Adipose tissue (tissue), 3 donors: Measurements from ENCODE around the gene PAPPA2. TPM values are rescaled to one million over a fixed set of nuclear protein-coding genes. Genes with fewer than 3 reads are reported as not detected.
"Not testable (repeated sequence)": the region's sequence is repeated elsewhere in the genome, so short reads cannot be mapped to it uniquely, and the experiment has no call there.

Experiments used
- H3K27ac ChIP-seq: one replicate; pipeline ENCODE4 v1.5.1; 2013; ENCODE audit warnings: low read depth, low read length
- WGBS, 3 donors: extraction: QIAGEN DNeasy Blood & Tissue Kit; methylation state at CpG; one replicate each; pipeline ENCODE4 v1.1.7; 2013; 5-methylcytosine and 5-hydroxymethylcytosine counted together
- polyA plus RNA-seq, 3 donors: library from polyadenylated mRNA; stranded (reverse); fragments of 200-250 nt; gene quantifications; one replicate each; pipeline ENCODE4 v1.2.3, GENCODE V29; 2013
- donor health status: healthy with polysubstance abuse.
- donor health status: Bipolar disorder and iron deficiency.
- donor health status: healthy.

The PAPPA2 gene
- under 1 TPM; 0.15 to 0.79 (median 0.61) TPM for polyA plus RNA-seq

GRCh38 chr1:176462674-176463378, at the start of gene PAPPA2:
Gene PAPPA2, plus strand, starts transcription at chr1:176463175. Its CDS starts 93,148 bp downstream, at chr1:176556323.
- 71 to 79% (median 72%) methylated on average over 6 of the region's 6 CpGs for WGBS, 3 donors
- no peak within 1 kb of the TSS for H3K27ac ChIP-seq

- WGBS, 3 donors, result 43 to 54% (median 45%) methylated on average over 6 of the region's 6 CpGs
- no peak overlapping the region for H3K27ac ChIP-seq
Measured at GRCh38 chr1:176416777-176417176, 46.2 kb upstream of the PAPPA2 start.

GRCh38 chr1:176419608-176420007, 43.4 kb upstream of the PAPPA2 start:
- H3K27ac ChIP-seq, result not testable (repeated sequence)
- WGBS, 3 donors, result 62 to 66% (median 63%) methylated on average over 1 of the region's 1 CpG

GRCh38 chr1:176434234-176434633, 28.7 kb upstream of the PAPPA2 start:
- H3K27ac ChIP-seq, result no peak overlapping the region
- 55 to 72% (median 70%) methylated on average over 2 of the region's 2 CpGs for WGBS, 3 donors

GRCh38 chr1:176436251-176436650, 26.7 kb upstream of the PAPPA2 start:
- no peak overlapping the region for H3K27ac ChIP-seq

GRCh38 chr1:176440176-176440575, 22.8 kb upstream of the PAPPA2 start:
- no peak overlapping the region for H3K27ac ChIP-seq
- 63 to 77% (median 77%) methylated on average over 2 of the region's 2 CpGs for WGBS, 3 donors

GRCh38 chr1:176444286-176444685, 18.7 kb upstream of the PAPPA2 start:
- H3K27ac ChIP-seq, result no peak overlapping the region
- 66 to 77% (median 75%) methylated on average over 4 of the region's 4 CpGs for WGBS, 3 donors

GRCh38 chr1:176445402-176445801, 17.6 kb upstream of the PAPPA2 start:
- H3K27ac ChIP-seq, result no peak overlapping the region
- 35 to 67% (median 62%) methylated on average over 2 of the region's 2 CpGs for WGBS, 3 donors

- 66 to 75% (median 73%) methylated on average over 4 of the region's 4 CpGs for WGBS, 3 donors
- no peak overlapping the region for H3K27ac ChIP-seq
Measured at GRCh38 chr1:176448340-176448739, 14.6 kb upstream of the PAPPA2 start.

GRCh38 chr1:176450526-176450925, 12.4 kb upstream of the PAPPA2 start:
- no peak overlapping the region for H3K27ac ChIP-seq
- 50 to 73% (median 63%) methylated on average over 1 of the region's 1 CpG for WGBS, 3 donors

- H3K27ac ChIP-seq, result not testable (repeated sequence)
- 84 to 90% (median 86%) methylated on average over 2 of the region's 2 CpGs for WGBS, 3 donors
Measured at GRCh38 chr1:176451741-176452140, 11.2 kb upstream of the PAPPA2 start.

GRCh38 chr1:176456795-176457194, 6.2 kb upstream of the PAPPA2 start:
- 73 to 83% (median 74%) methylated on average over 8 of the region's 8 CpGs for WGBS, 3 donors
- no peak overlapping the region for H3K27ac ChIP-seq

- WGBS, 3 donors, result 36 to 46% (median 43%) methylated on average over 2 of the region's 2 CpGs
- H3K27ac ChIP-seq, result no peak overlapping the region
Measured at GRCh38 chr1:176460544-176461336, 2.2 kb upstream of the PAPPA2 start.

- H3K27ac ChIP-seq, result no peak overlapping the region
- WGBS, 3 donors, result 68 to 85% (median 71%) methylated on average over 1 of the region's 1 CpG
Measured at GRCh38 chr1:176461576-176461975, 1.4 kb upstream of the PAPPA2 start.

GRCh38 chr1:176466514-176466913, 3.5 kb downstream of the PAPPA2 start:
- H3K27ac ChIP-seq, result no peak overlapping the region
- WGBS, 3 donors, result 40 to 58% (median 43%) methylated on average over 3 of the region's 3 CpGs

- no peak overlapping the region for H3K27ac ChIP-seq
- 39 to 64% (median 46%) methylated on average over 7 of the region's 7 CpGs for WGBS, 3 donors
Measured at GRCh38 chr1:176469450-176470010, 6.6 kb downstream of the PAPPA2 start.

- WGBS, 3 donors, result 55 to 84% (median 74%) methylated on average over 5 of the region's 5 CpGs
- H3K27ac ChIP-seq, result no peak overlapping the region
Measured at GRCh38 chr1:176471338-176472121, 8.6 kb downstream of the PAPPA2 start.

- WGBS, 3 donors, result 37 to 44% (median 44%) methylated on average over 7 of the region's 7 CpGs
- no peak overlapping the region for H3K27ac ChIP-seq
Measured at GRCh38 chr1:176479971-176480370, 17.0 kb downstream of the PAPPA2 start.

- H3K27ac ChIP-seq, result no peak overlapping the region
- 75 to 83% (median 79%) methylated on average over 9 of the region's 9 CpGs for WGBS, 3 donors
Measured at GRCh38 chr1:176480750-176481149, 17.8 kb downstream of the PAPPA2 start.
